GM23338 (cell line): ENCODE data around the gene MAN2B2. TPM values are rescaled to one million over a fixed set of nuclear protein-coding genes. Genes with fewer than 3 reads are reported as not detected.
A peak's percentile ranks its signal among the peaks of the same experiment; 100 is the strongest.

Experiments used
- ATAC-seq: fragments of 200-7000 bp; cut with Tn5 transposase; 3 replicates; pipeline ENCODE4 v1.9.1; 2020
- DNase-seq: peaks from one replicate; pipeline ENCODE4 v3.0.0-alpha.2; 2015; ENCODE audit warnings: low spot score
- H2AFZ ChIP-seq: fragments of 200-600 bp; sonication (generic); 2 replicates; pipeline ENCODE4 v1.8.0; 2016; ENCODE audit warnings: antibody characterized with exemption, mild to moderate bottlenecking, moderate library complexity
- H3F3A ChIP-seq: fragments of 200-600 bp; sonication (generic); replicated peaks from 2 replicates; pipeline ENCODE4 v1.8.0; 2017; ENCODE audit warnings: antibody characterized with exemption, mixed run types, low read depth
- H3K27ac ChIP-seq: fragments of 200-600 bp; sonication (generic); 2 replicates; pipeline ENCODE4 v1.6.1; 2016; ENCODE audit warnings: low read depth
- H3K27me3 ChIP-seq: fragments of 200-600 bp; sonication (generic); 2 replicates; pipeline ENCODE4 v1.8.0; 2016; ENCODE audit warnings: mild to moderate bottlenecking, mixed run types, moderate library complexity; ENCODE audit not compliant: insufficient read depth
- H3K36me3 ChIP-seq: fragments of 200-600 bp; sonication (generic); 2 replicates; pipeline ENCODE4 v1.8.0; 2016; ENCODE audit warnings: mild to moderate bottlenecking; ENCODE audit not compliant: insufficient read depth
- H3K4me1 ChIP-seq: fragments of 200-600 bp; sonication (generic); 2 replicates; pipeline ENCODE4 v1.8.0; 2016; ENCODE audit warnings: mild to moderate bottlenecking, moderate library complexity; ENCODE audit not compliant: insufficient read depth
- H3K4me2 ChIP-seq: fragments of 200-600 bp; sonication (generic); 2 replicates; pipeline ENCODE4 v1.7.1; 2017; ENCODE audit warnings: mixed run types
- H3K4me3 ChIP-seq: fragments of 200-600 bp; sonication (generic); 2 replicates; pipeline ENCODE4 v1.6.1; 2016; ENCODE audit warnings: mixed run types
- H3K79me2 ChIP-seq: fragments of 200-600 bp; sonication (generic); replicated peaks from 2 replicates; pipeline ENCODE4 v1.8.0; 2017; ENCODE audit warnings: mild to moderate bottlenecking; ENCODE audit not compliant: insufficient read depth
- H3K9me2 ChIP-seq: fragments of 200-600 bp; sonication (generic); 2 replicates; pipeline ENCODE4 v1.8.0; 2017; ENCODE audit not compliant: insufficient read depth
- H4K20me1 ChIP-seq: fragments of 200-600 bp; sonication (generic); replicated peaks from 2 replicates; pipeline ENCODE4 v1.8.0; 2017; ENCODE audit warnings: mild to moderate bottlenecking; ENCODE audit not compliant: insufficient read depth
- H3K27ac Mint-ChIP-seq: 2 replicates; pipeline ENCODE4 v1.8.0; 2020; ENCODE audit warnings: inconsistent platforms, mild to moderate bottlenecking, moderate library complexity, mixed read lengths
- H3K27me3 Mint-ChIP-seq: 3 replicates; pipeline ENCODE4 v1.8.0; 2022; ENCODE audit warnings: low read depth, mild to moderate bottlenecking, moderate library complexity, mixed read lengths, inconsistent platforms; ENCODE audit not compliant: insufficient read depth, poor library complexity
- H3K36me3 Mint-ChIP-seq: 3 replicates; pipeline ENCODE4 v1.8.0; 2021; ENCODE audit warnings: low read depth, mild to moderate bottlenecking, inconsistent platforms, moderate library complexity, mixed read lengths
- H3K4me1 Mint-ChIP-seq: 3 replicates; pipeline ENCODE4 v1.8.0; 2020; ENCODE audit warnings: mild to moderate bottlenecking, inconsistent platforms, mixed read lengths
- H3K4me3 Mint-ChIP-seq: 3 replicates; pipeline ENCODE4 v1.8.0; 2021; ENCODE audit warnings: moderate library complexity, mild to moderate bottlenecking, inconsistent platforms, mixed read lengths
- H3K9me3 Mint-ChIP-seq: 3 replicates; pipeline ENCODE4 v1.8.0; 2020; ENCODE audit warnings: moderate library complexity, mild to moderate bottlenecking, inconsistent platforms, mixed read lengths
- CREB1 ChIP-seq: fragments of 250-450 bp; sonication (Bioruptor Pico); IDR thresholded peaks from 2 replicates; pipeline ENCODE4 v1.5.0; 2020; ENCODE audit warnings: low read depth, mild to moderate bottlenecking, moderate library complexity
- EZH2 ChIP-seq: fragments of 200-600 bp; sonication (generic); IDR thresholded peaks from one replicate; pipeline ENCODE4 v1.8.0; 2017; ENCODE audit warnings: antibody characterized with exemption, mild to moderate bottlenecking, low read depth; ENCODE audit not compliant: unreplicated experiment
- JUNB ChIP-seq: IDR thresholded peaks from one replicate; pipeline ENCODE4 v1.6.1; 2016; ENCODE audit warnings: antibody characterized with exemption; ENCODE audit not compliant: unreplicated experiment
- NANOG ChIP-seq: IDR thresholded peaks from 2 replicates; pipeline ENCODE4 v1.6.1; 2016; ENCODE audit warnings: antibody characterized with exemption, borderline replicate concordance
- POLR2AphosphoS5 ChIP-seq: IDR thresholded peaks from 2 replicates; pipeline ENCODE4 v1.6.1; 2016; ENCODE audit warnings: antibody characterized with exemption, low read depth
- REST ChIP-seq: IDR thresholded peaks from one replicate; pipeline ENCODE4 v1.6.1; 2018; ENCODE audit warnings: antibody characterized with exemption; ENCODE audit not compliant: unreplicated experiment
- ZNF114 ChIP-seq: fragments of 250-450 bp; sonication (Bioruptor Pico); IDR thresholded peaks from 2 replicates; pipeline ENCODE4 v1.5.0; 2020; ENCODE audit warnings: mild to moderate bottlenecking, moderate library complexity
- polyA plus RNA-seq: library from polyadenylated mRNA; unstranded; fragments of >200 nt; fragmentation: Nextera tagmentation; extraction: Ambion mirVana; gene quantifications from 2 replicates; pipeline ENCODE4 v1.2.1, GENCODE V29; 2016
- total RNA-seq: library from RNA; depleted of rRNA; stranded (reverse); fragments of >200 nt; shearing (Covaris generic); gene quantifications from 2 replicates; pipeline ENCODE4 v1.2.3, GENCODE V29; 2014

The MAN2B2 gene
- total and polyA plus RNA-seq, 2 experiments from 2014 or later = 1.6 to 6.9 TPM

- no peak overlapping the region for H3K4me3 Mint-ChIP-seq
- H3K27me3 ChIP-seq = no peaks in the 10 kb centered on the region
- no peaks in the 10 kb centered on the region for H4K20me1 ChIP-seq
- H3K4me1 Mint-ChIP-seq = no peaks in the 10 kb centered on the region; the same call in 2 of the 3 replicates
- no peaks in the 10 kb centered on the region for H3K9me2 ChIP-seq
- peaks cover 25% of the 10 kb centered on the region for H3K36me3 Mint-ChIP-seq
- no peak overlapping the region for H3K4me2 ChIP-seq
- ATAC-seq = no peak
- no peaks in the 10 kb centered on the region for H3K79me2 ChIP-seq
- no peaks in the 10 kb centered on the region for H3K36me3 ChIP-seq
- no peak overlapping the region for H3K27ac Mint-ChIP-seq
- no peak overlapping the region for H3K27ac ChIP-seq
- DNase-seq = no peak
- H3F3A ChIP-seq = no peaks in the 10 kb centered on the region
- H3K27me3 Mint-ChIP-seq = peaks cover 6% of the 10 kb centered on the region
- H3K4me1 ChIP-seq = no peaks in the 10 kb centered on the region
- no peak for TF ChIP-seq CREB1 (CRISPR knock-in tag)
- TF ChIP-seq ZNF114 = no peak
- TF ChIP-seq EZH2 = no peak
- TF ChIP-seq NANOG = no peak
- TF ChIP-seq POLR2AphosphoS5 = no peak
- H3K9me3 Mint-ChIP-seq = peaks cover 13% of the 10 kb centered on the region; the same call in 2 of the 3 replicates
- H2AFZ ChIP-seq = no peak overlapping the region
- no peak overlapping the region for H3K4me3 ChIP-seq
These were observed 31.7 kb downstream of the MAN2B2 start for GRCh38 chr4:6606465-6607235.

- Histone ChIP-seq H3K27ac (no peak overlapping the region), H3K36me3 (no peaks in the 10 kb centered on the region), H3F3A (no peaks in the 10 kb centered on the region), H3K9me2 (no peaks in the 10 kb centered on the region), H3K4me3 (no peak overlapping the region), H2AFZ (no peak overlapping the region), H4K20me1 (no peaks in the 10 kb centered on the region), H3K4me1 (no peaks in the 10 kb centered on the region), H3K4me2 (no peak overlapping the region), H3K27me3 (no peaks in the 10 kb centered on the region), H3K79me2 (no peaks in the 10 kb centered on the region)
- no peak overlapping the region for H3K27ac Mint-ChIP-seq
- ATAC-seq (no peak), DNase-seq (no peak)
- no peak for TF ChIP-seq JUNB
- no peak for TF ChIP-seq CREB1 (CRISPR knock-in tag)
- H3K4me3 Mint-ChIP-seq = no peak overlapping the region
- peaks cover 25% of the 10 kb centered on the region for H3K36me3 Mint-ChIP-seq
- H3K4me1 Mint-ChIP-seq = no peaks in the 10 kb centered on the region; the same call in 2 of the 3 replicates
- H3K9me3 Mint-ChIP-seq = peaks cover 13% of the 10 kb centered on the region; the same call in 2 of the 3 replicates
- H3K27me3 Mint-ChIP-seq = peaks cover 12% of the 10 kb centered on the region
These were observed 32.5 kb downstream of the MAN2B2 start for GRCh38 chr4:6607368-6608055.

- H3K27ac ChIP-seq = no peak overlapping the region
- H2AFZ ChIP-seq = no peak overlapping the region
- H3K79me2 ChIP-seq = no peaks in the 10 kb centered on the region
- Mint-ChIP-seq H3K36me3 (peaks cover 23% of the 10 kb centered on the region), H3K27ac (no peak overlapping the region), H3K27me3 (peaks cover 9% of the 10 kb centered on the region), H3K4me1 (no peaks in the 10 kb centered on the region; the same call in 2 of the 3 replicates), H3K9me3 (peaks cover 13% of the 10 kb centered on the region; the same call in 2 of the 3 replicates), H3K4me3 (no peak overlapping the region)
- ATAC-seq (peak; percentile 92), DNase-seq (peak; percentile 54)
- H4K20me1 ChIP-seq = no peaks in the 10 kb centered on the region
- H3K4me3 ChIP-seq = no peak overlapping the region
- H3K9me2 ChIP-seq = no peaks in the 10 kb centered on the region
- no peaks in the 10 kb centered on the region for H3F3A ChIP-seq
- no peaks in the 10 kb centered on the region for H3K27me3 ChIP-seq
- H3K36me3 ChIP-seq = no peaks in the 10 kb centered on the region
- no peak overlapping the region for H3K4me2 ChIP-seq
- H3K4me1 ChIP-seq = no peaks in the 10 kb centered on the region
- TF ChIP-seq EZH2 = no peak
- no peak for TF ChIP-seq REST
- no peak for TF ChIP-seq NANOG
- TF ChIP-seq POLR2AphosphoS5 = no peak
These were observed 33.9 kb downstream of the MAN2B2 start for GRCh38 chr4:6608758-6609414.
